ENCODE measurements around the gene ST6GAL1. TPM values are rescaled to one million over a fixed set of nuclear protein-coding genes. Genes with fewer than 3 reads are reported as not detected.

The ST6GAL1 gene
- total RNA-seq, 4 donors from 2014 or later, result 74.8 to 189 (median 113) TPM

DNA sequence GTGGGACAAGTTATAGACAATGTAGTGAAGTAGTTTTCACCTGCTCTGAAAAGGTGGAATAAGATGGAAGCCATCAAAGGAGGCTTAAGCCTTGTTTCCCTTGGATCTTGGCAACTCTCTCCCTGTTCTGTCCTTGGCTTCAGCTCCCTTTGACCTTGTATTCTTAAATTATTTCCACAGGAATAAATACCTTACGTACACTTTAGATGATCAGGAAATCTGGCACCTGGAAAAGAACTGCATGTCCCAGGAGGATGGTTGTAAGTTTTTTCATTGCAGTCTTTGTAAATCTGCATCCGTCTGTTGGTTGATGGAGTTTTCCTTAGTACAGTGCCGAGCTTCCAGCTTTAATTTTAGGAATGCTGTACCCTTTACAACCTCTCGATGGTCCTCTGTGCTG lies 11.8 kb downstream of the ST6GAL1 start:
- TF ChIP-seq, protein P1, sequence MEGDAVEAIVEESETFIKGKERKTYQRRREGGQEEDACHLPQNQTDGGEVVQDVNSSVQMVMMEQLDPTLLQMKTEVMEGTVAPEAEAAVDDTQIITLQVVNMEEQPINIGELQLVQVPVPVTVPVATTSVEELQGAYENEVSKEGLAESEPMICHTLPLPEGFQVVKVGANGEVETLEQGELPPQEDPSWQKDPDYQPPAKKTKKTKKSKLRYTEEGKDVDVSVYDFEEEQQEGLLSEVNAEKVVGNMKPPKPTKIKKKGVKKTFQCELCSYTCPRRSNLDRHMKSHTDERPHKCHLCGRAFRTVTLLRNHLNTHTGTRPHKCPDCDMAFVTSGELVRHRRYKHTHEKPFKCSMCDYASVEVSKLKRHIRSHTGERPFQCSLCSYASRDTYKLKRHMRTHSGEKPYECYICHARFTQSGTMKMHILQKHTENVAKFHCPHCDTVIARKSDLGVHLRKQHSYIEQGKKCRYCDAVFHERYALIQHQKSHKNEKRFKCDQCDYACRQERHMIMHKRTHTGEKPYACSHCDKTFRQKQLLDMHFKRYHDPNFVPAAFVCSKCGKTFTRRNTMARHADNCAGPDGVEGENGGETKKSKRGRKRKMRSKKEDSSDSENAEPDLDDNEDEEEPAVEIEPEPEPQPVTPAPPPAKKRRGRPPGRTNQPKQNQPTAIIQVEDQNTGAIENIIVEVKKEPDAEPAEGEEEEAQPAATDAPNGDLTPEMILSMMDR (IDR thresholded peaks at IDR 0.05), result no peak
- no peak for TF ChIP-seq POLR2A (IDR thresholded peaks at IDR 0.05)
- Histone ChIP-seq H3K36me3 (no peaks in the 10 kb centered on the region), H3K27ac (peak overlapping the region in 2 of 3 donors; percentile 62 to 79), H3K27me3 (no peaks in the 10 kb centered on the region), H3K4me3 (replicated peaks in 1 of 3) (no peak overlapping the region), H3K9me3 (no peaks in the 10 kb centered on the region), H3K4me1 (peaks cover 22 to 80% of the 10 kb centered on the region in 2 donors)
- intact Hi-C loops (cut with DNase I), result no loop called here
- 79 to 81% methylated on average over 4 of the region's 4 CpGs for WGBS, 2 donors
- DNase-seq, result no peak

DNA sequence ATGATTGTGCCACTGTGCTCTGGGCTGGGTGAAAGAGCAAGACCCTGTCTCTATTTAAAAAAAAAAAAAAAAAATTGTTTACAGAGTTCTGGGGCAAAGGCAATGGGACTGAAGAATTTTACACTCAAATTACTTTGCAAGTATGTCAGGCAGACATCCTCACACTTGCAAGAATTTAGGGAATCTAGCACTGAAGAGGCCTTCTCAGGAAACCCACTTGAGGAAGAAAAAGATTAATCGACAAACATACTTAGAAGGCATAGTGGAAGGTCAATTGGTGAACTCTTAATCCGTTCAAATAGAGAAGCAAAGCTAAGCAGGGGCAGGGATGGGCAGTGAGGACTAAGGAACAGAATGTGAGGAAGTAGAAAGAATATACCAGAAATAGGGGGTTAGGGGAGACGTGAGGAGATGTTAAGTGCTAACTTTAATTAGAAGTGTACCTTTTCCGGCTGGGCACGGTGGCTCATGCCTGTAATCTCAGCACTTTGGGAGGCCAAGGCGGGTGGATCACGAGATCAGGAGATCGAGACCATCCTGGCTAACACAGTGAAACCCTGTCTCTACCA lies 15.0 kb downstream of the ST6GAL1 start:
- no peaks in the 10 kb centered on the region for H3K27me3 ChIP-seq
- no peaks in the 10 kb centered on the region for H3K9me3 ChIP-seq
- WGBS, 2 donors, result 73% methylated on average over 8 of the region's 8 CpGs
- H3K36me3 ChIP-seq, result no peaks in the 10 kb centered on the region
- intact Hi-C loops (cut with DNase I), result no loop called here
- H3K4me3 ChIP-seq (replicated peaks in 1 of 3), result no peak overlapping the region
- no peak for DNase-seq
- TF ChIP-seq, protein P1 (IDR thresholded peaks at IDR 0.05), result no peak
- TF ChIP-seq POLR2A (IDR thresholded peaks at IDR 0.05), result no peak
- peak overlapping the region in 2 of 3 donors; percentile 51 to 75 for H3K27ac ChIP-seq
- peaks cover 30 to 87% of the 10 kb centered on the region in 2 donors for H3K4me1 ChIP-seq

DNA sequence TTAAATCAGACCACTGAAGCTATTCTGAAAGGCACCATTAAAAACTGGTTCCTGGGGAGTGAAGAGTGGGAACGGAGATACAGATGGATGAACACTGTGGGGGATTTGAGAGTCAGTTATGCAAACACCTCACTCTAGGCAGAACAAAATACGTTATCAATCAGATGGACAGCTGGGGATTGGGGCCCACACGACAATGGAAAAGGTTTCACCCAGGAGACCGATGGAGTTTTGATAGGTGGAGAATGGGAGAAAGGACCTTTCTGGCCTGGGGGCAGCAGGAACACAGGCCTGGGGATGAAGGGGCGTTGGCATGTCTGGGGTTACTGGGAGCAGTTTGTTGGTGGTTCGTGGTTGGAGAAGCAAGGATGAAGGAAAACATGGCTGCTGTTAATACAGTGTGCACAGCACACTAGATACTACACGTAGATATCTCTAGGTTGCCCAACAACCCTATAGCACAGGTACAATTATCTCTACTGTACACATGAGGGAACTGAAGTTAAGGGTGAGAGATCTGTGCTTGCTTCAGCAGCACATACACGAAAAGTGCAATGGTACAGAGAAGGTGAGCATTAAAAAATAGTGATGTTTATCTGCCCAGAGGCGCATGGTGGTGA lies 16.5 kb downstream of the ST6GAL1 start:
- TF ChIP-seq, protein P1 (IDR thresholded peaks at IDR 0.05), result no peak
- no peak for TF ChIP-seq POLR2A (IDR thresholded peaks at IDR 0.05)
- intact Hi-C loops (cut with DNase I), result no loop called here
- Histone ChIP-seq H3K36me3 (no peaks in the 10 kb centered on the region), H3K9me3 (no peaks in the 10 kb centered on the region), H3K4me1 (peaks cover 24 to 76% of the 10 kb centered on the region in 2 donors), H3K27me3 (no peaks in the 10 kb centered on the region), H3K4me3 (replicated peaks in 1 of 3) (no peak overlapping the region), H3K27ac (peak overlapping the region in 1 of 3 donors; percentile 63)
- 79 to 83% methylated on average over 9 of the region's 9 CpGs for WGBS, 2 donors
- no peak for DNase-seq

DNA sequence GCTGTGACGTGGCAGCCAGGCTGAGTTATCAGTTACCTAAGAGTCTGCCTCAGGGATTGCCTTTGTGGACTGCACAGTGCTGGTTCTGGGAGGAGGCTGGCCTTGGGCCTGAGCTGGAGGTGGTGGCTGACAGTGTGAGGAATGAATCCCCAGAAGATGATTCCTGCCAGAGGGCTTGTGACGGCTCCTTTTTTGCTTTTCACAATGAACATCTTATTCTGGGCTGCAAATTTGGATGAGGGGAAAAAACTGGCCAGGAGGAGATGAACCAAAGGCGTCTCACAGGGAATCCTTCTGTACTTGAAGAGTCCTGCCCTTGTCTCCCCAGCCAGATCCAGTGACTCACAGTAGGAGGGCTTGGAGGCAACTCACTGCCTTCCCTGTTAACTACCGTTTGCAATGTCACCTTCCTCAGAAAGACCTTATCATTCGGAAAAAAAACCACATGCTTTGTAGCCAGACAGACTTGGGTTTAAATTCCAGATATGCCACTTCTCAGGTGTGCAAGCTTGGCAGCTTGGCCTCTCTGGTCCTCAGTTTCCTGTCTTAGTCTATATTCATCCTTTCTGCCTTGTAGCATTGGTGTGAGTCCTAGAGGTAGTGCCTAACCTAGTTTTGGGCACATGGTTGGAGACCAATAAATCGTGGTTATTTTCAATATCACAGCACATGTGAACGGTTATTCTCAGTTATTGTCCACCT lies 19.1 kb downstream of the ST6GAL1 start:
- 78 to 88% methylated on average over 7 of the region's 7 CpGs for WGBS, 2 donors
- TF ChIP-seq, protein P1 (IDR thresholded peaks at IDR 0.05), result no peak
- TF ChIP-seq POLR2A (IDR thresholded peaks at IDR 0.05), result no peak

More for the DNA sequence above, 19.1 kb downstream of the ST6GAL1 start:
- Histone ChIP-seq H3K36me3 (no peaks in the 10 kb centered on the region), H3K4me1 (peaks cover 18 to 70% of the 10 kb centered on the region in 2 donors), H3K9me3 (no peaks in the 10 kb centered on the region), H3K27me3 (no peaks in the 10 kb centered on the region), H3K27ac (peak overlapping the region in 1 of 3 donors; percentile 63), H3K4me3 (replicated peaks in 1 of 3) (no peak overlapping the region)
- DNase-seq, result no peak
- intact Hi-C loops (cut with DNase I), result no loop called here
